ENCODE results near the gene ATL3. TPM values are rescaled to one million over a fixed set of nuclear protein-coding genes. Genes with fewer than 3 reads are reported as not detected.

ATL3 gene
- 10 to 100 TPM; 27.4 to 43.7 (median 37.6) TPM for total RNA-seq
- 49.8 TPM for total RNA-seq (2013)
- 63.2 to 191 (median 133) reads per million in 29 experiments for total RNA-seq

- POLR2A ChIA-PET, result interaction anchor here in 1 of 2 donors (0.5 kb wide), 1 partner anchor 27 kb away, joined by 6 read pairs; no protein-coding TSS in a partner anchor
- DNase-seq (peak; percentile 77 to 97 (median 89)), ATAC-seq (replicated peaks in 1 of 4) (peak; percentile 95 to 96 (median 95))
- Histone ChIP-seq H3K9me3 (no peaks in the 10 kb centered on the region), H3K27ac (ENCODE audit: low read length) (peak within 1 kb of the TSS; percentile 63), H3K4me1 (ENCODE audit: control insufficient read depth in 1 of 2, extremely low read depth in 1 of 2, insufficient read depth in 2 of 2, low read length in 2 of 2) (peaks cover 10 to 28% of the 10 kb centered on the region in 2 experiments), H3K4me3 (ENCODE audit: control insufficient read depth in 1 of 2, extremely low read depth in 1 of 2, low read length in 1 of 2) (peak within 1 kb of the TSS; percentile 65 to 79), H3K27me3 (replicated peaks in 1 of 2; ENCODE audit: control insufficient read depth in 2 of 2, extremely low read depth in 1 of 2, insufficient read depth in 2 of 2, low read length in 1 of 2) (no peaks in the 10 kb centered on the region), H3K36me3 (ENCODE audit: control insufficient read depth in 2 of 2, extremely low read depth in 1 of 2, insufficient read depth in 1 of 2, low read length in 1 of 2) (peaks cover 0 to 5% of the 10 kb centered on the region in 2 donors)
- Mint-ChIP-seq H3K9me3 (no peaks in the 10 kb centered on the region), H3K4me1 (peaks cover 28 to 39% (median 30%) of the 10 kb centered on the region in 3 donors), H3K4me3 (peak within 1 kb of the TSS; percentile 78 to 88 (median 83)), H3K27ac (peak within 1 kb of the TSS; percentile 77 to 83), H3K27me3 (no peaks in the 10 kb centered on the region), H3K36me3 (peaks cover 4% of the 10 kb centered on the region)
- WGBS (ENCODE audit: insufficient coverage), result 11% methylated on average over 69 of the region's 69 CpGs
- CTCF ChIA-PET, result interaction anchor here in 1 of 2 donors (0.6 to 1.4 kb wide), 4 partner anchors 10 to 806 kb away, joined by 4 to 6 read pairs (median 4); partner anchors contain the start of gene RTN3
Measured at GRCh38 chr11:63671322-63672155, at the start of gene ATL3. ATL3 (minus strand) TSS chr11:63671376; CDS start chr11:63671335, 41 bp downstream.

- no peak overlapping the region for H3K4me3 Mint-ChIP-seq
- H3K4me1 Mint-ChIP-seq, result no peaks in the 10 kb centered on the region
- WGBS (ENCODE audit: insufficient coverage), result 100% methylated on average over 2 of the region's 3 CpGs
- H3K9me3 ChIP-seq, result no peaks in the 10 kb centered on the region
- ATAC-seq (replicated peaks in 1 of 4), result no peak
- peaks cover 8% of the 10 kb centered on the region for H3K36me3 Mint-ChIP-seq
- H3K9me3 Mint-ChIP-seq, result no peaks in the 10 kb centered on the region
- H3K4me3 ChIP-seq (ENCODE audit: control insufficient read depth in 1 of 2, extremely low read depth in 1 of 2, low read length in 1 of 2), result no peak overlapping the region
- H3K27ac ChIP-seq (ENCODE audit: low read length), result no peak overlapping the region
- ChIA-PET POLR2A (no interaction called here), CTCF (no interaction called here)
- no peak overlapping the region for H3K27ac Mint-ChIP-seq
- peaks cover 0 to 6% of the 10 kb centered on the region in 2 donors for H3K36me3 ChIP-seq (ENCODE audit: control insufficient read depth in 2 of 2, extremely low read depth in 1 of 2, insufficient read depth in 1 of 2, low read length in 1 of 2)
- DNase-seq, result no peak
- H3K4me1 ChIP-seq (ENCODE audit: control insufficient read depth in 1 of 2, extremely low read depth in 1 of 2, insufficient read depth in 2 of 2, low read length in 2 of 2), result no peaks in the 10 kb centered on the region
- no peaks in the 10 kb centered on the region for H3K27me3 ChIP-seq (replicated peaks in 1 of 2; ENCODE audit: control insufficient read depth in 2 of 2, extremely low read depth in 1 of 2, insufficient read depth in 2 of 2, low read length in 1 of 2)
- no peaks in the 10 kb centered on the region for H3K27me3 Mint-ChIP-seq
Measured at GRCh38 chr11:63720611-63721010, 49.4 kb upstream of the ATL3 start.

- ATAC-seq (replicated peaks in 1 of 4) (no peak), DNase-seq (no peak)
- Histone ChIP-seq H3K9me3 (no peaks in the 10 kb centered on the region), H3K4me1 (ENCODE audit: control insufficient read depth in 1 of 2, extremely low read depth in 1 of 2, insufficient read depth in 2 of 2, low read length in 2 of 2) (no peaks in the 10 kb centered on the region), H3K4me3 (ENCODE audit: control insufficient read depth in 1 of 2, extremely low read depth in 1 of 2, low read length in 1 of 2) (no peak overlapping the region), H3K27ac (ENCODE audit: low read length) (no peak overlapping the region), H3K36me3 (ENCODE audit: control insufficient read depth in 2 of 2, extremely low read depth in 1 of 2, insufficient read depth in 1 of 2, low read length in 1 of 2) (peaks cover 0 to 6% of the 10 kb centered on the region in 2 donors), H3K27me3 (replicated peaks in 1 of 2; ENCODE audit: control insufficient read depth in 2 of 2, extremely low read depth in 1 of 2, insufficient read depth in 2 of 2, low read length in 1 of 2) (no peaks in the 10 kb centered on the region)
- ChIA-PET POLR2A (no interaction called here), CTCF (no interaction called here)
- no CpG with 5 or more reads among the region's 2 CpGs for WGBS (ENCODE audit: insufficient coverage)
- no peak overlapping the region for H3K27ac Mint-ChIP-seq
- H3K36me3 Mint-ChIP-seq, result peaks cover 8% of the 10 kb centered on the region
- no peaks in the 10 kb centered on the region for H3K4me1 Mint-ChIP-seq
- H3K27me3 Mint-ChIP-seq, result no peaks in the 10 kb centered on the region
- no peak overlapping the region for H3K4me3 Mint-ChIP-seq
- no peaks in the 10 kb centered on the region for H3K9me3 Mint-ChIP-seq
Measured at GRCh38 chr11:63719987-63720386, 48.8 kb upstream of the ATL3 start.

GRCh38 chr11:63719001-63719400, 47.8 kb upstream of the ATL3 start:
- Mint-ChIP-seq H3K36me3 (peaks cover 12% of the 10 kb centered on the region), H3K27ac (no peak overlapping the region), H3K9me3 (no peaks in the 10 kb centered on the region), H3K4me3 (no peak overlapping the region), H3K27me3 (no peaks in the 10 kb centered on the region), H3K4me1 (peaks cover 0 to 3% (median 0%) of the 10 kb centered on the region in 3 donors)
- H3K9me3 ChIP-seq, result no peaks in the 10 kb centered on the region
- no peak overlapping the region for H3K4me3 ChIP-seq (ENCODE audit: control insufficient read depth in 1 of 2, extremely low read depth in 1 of 2, low read length in 1 of 2)
- WGBS (ENCODE audit: insufficient coverage), result 80% methylated on average over 1 of the region's 1 CpG
- DNase-seq (no peak), ATAC-seq (replicated peaks in 1 of 4) (no peak)
- H3K27me3 ChIP-seq (replicated peaks in 1 of 2; ENCODE audit: control insufficient read depth in 2 of 2, extremely low read depth in 1 of 2, insufficient read depth in 2 of 2, low read length in 1 of 2), result no peaks in the 10 kb centered on the region
- H3K27ac ChIP-seq (ENCODE audit: low read length), result no peak overlapping the region
- ChIA-PET CTCF (no interaction called here), POLR2A (no interaction called here)
- H3K4me1 ChIP-seq (ENCODE audit: control insufficient read depth in 1 of 2, extremely low read depth in 1 of 2, insufficient read depth in 2 of 2, low read length in 2 of 2), result no peaks in the 10 kb centered on the region
- peaks cover 0 to 6% of the 10 kb centered on the region in 2 donors for H3K36me3 ChIP-seq (ENCODE audit: control insufficient read depth in 2 of 2, extremely low read depth in 1 of 2, insufficient read depth in 1 of 2, low read length in 1 of 2)

GRCh38 chr11:63716046-63716445, 44.9 kb upstream of the ATL3 start:
- Histone ChIP-seq H3K27me3 (replicated peaks in 1 of 2; ENCODE audit: control insufficient read depth in 2 of 2, extremely low read depth in 1 of 2, insufficient read depth in 2 of 2, low read length in 1 of 2) (no peaks in the 10 kb centered on the region), H3K4me1 (ENCODE audit: control insufficient read depth in 1 of 2, extremely low read depth in 1 of 2, insufficient read depth in 2 of 2, low read length in 2 of 2) (no peaks in the 10 kb centered on the region), H3K9me3 (no peaks in the 10 kb centered on the region), H3K36me3 (ENCODE audit: control insufficient read depth in 2 of 2, extremely low read depth in 1 of 2, insufficient read depth in 1 of 2, low read length in 1 of 2) (peaks cover 0 to 6% of the 10 kb centered on the region in 2 donors), H3K27ac (ENCODE audit: low read length) (no peak overlapping the region), H3K4me3 (ENCODE audit: control insufficient read depth in 1 of 2, extremely low read depth in 1 of 2, low read length in 1 of 2) (no peak overlapping the region)
- no peaks in the 10 kb centered on the region for H3K27me3 Mint-ChIP-seq
- H3K36me3 Mint-ChIP-seq, result peaks cover 15% of the 10 kb centered on the region
- no peak for DNase-seq
- CTCF ChIA-PET, result no interaction called here
- POLR2A ChIA-PET, result interaction anchor here in 1 of 2 donors (0.5 kb wide), 1 partner anchor 12 kb away, joined by 5 read pairs; no protein-coding TSS in a partner anchor
- H3K4me1 Mint-ChIP-seq, result peaks cover 0 to 3% (median 0%) of the 10 kb centered on the region in 3 donors
- H3K27ac Mint-ChIP-seq, result no peak overlapping the region
- H3K9me3 Mint-ChIP-seq, result no peaks in the 10 kb centered on the region
- ATAC-seq (replicated peaks in 1 of 4), result no peak
- H3K4me3 Mint-ChIP-seq, result no peak overlapping the region

GRCh38 chr11:63713766-63714165, 42.6 kb upstream of the ATL3 start:
- ATAC-seq (replicated peaks in 1 of 4), result no peak
- ChIA-PET POLR2A (no interaction called here), CTCF (no interaction called here)
- H3K27ac Mint-ChIP-seq, result no peak overlapping the region
- Histone ChIP-seq H3K27me3 (replicated peaks in 1 of 2; ENCODE audit: control insufficient read depth in 2 of 2, extremely low read depth in 1 of 2, insufficient read depth in 2 of 2, low read length in 1 of 2) (no peaks in the 10 kb centered on the region), H3K4me1 (ENCODE audit: control insufficient read depth in 1 of 2, extremely low read depth in 1 of 2, insufficient read depth in 2 of 2, low read length in 2 of 2) (no peaks in the 10 kb centered on the region), H3K36me3 (ENCODE audit: control insufficient read depth in 2 of 2, extremely low read depth in 1 of 2, insufficient read depth in 1 of 2, low read length in 1 of 2) (no peaks in the 10 kb centered on the region), H3K9me3 (no peaks in the 10 kb centered on the region), H3K27ac (ENCODE audit: low read length) (no peak overlapping the region), H3K4me3 (ENCODE audit: control insufficient read depth in 1 of 2, extremely low read depth in 1 of 2, low read length in 1 of 2) (no peak overlapping the region)
- WGBS (ENCODE audit: insufficient coverage), result no CpG with 5 or more reads among the region's 2 CpGs
- H3K36me3 Mint-ChIP-seq, result peaks cover 10% of the 10 kb centered on the region
- peaks cover 0 to 4% (median 3%) of the 10 kb centered on the region in 3 donors for H3K4me1 Mint-ChIP-seq
- H3K4me3 Mint-ChIP-seq, result no peak overlapping the region
- no peak for DNase-seq
- H3K9me3 Mint-ChIP-seq, result no peaks in the 10 kb centered on the region
- no peaks in the 10 kb centered on the region for H3K27me3 Mint-ChIP-seq
